Right ventricle myocardium inferior (tissue), 1 donor: ENCODE data around the gene VEPH1. TPM values are rescaled to one million over a fixed set of nuclear protein-coding genes. Genes with fewer than 3 reads are reported as not detected.

Experiments
- ATAC-seq: fragments of 200-7000 bp; cut with Tn5 transposase; one replicate; pipeline ENCODE4 v1.9.1; 2020; ENCODE audit warnings: mild to moderate bottlenecking, moderate library complexity
- DNase-seq: peaks from one replicate; pipeline ENCODE4 v3.0.0; 2021; ENCODE audit errors: missing footprints
- intact Hi-C: fragments of 100-400 bp; cut with DNase I; formaldehyde crosslinking; loops from one replicate; pipeline ENCODE4 v1.11.0; 2022
- total RNA-seq: library from RNA; stranded (reverse); fragmentation: NEBNext Ultra II Directional; extraction: Animal tissue kit (Norgen Biotek cat#: 25700); gene quantifications from one replicate; pipeline ENCODE4 v1.2.1, GENCODE V29; 2021
- donor health status: DM: no; HTN: yes; CAD: no; lungs with severe emphysema.

VEPH1 gene
- total RNA-seq, 1 donor from 2014 or later = 0.41 TPM

DNA sequence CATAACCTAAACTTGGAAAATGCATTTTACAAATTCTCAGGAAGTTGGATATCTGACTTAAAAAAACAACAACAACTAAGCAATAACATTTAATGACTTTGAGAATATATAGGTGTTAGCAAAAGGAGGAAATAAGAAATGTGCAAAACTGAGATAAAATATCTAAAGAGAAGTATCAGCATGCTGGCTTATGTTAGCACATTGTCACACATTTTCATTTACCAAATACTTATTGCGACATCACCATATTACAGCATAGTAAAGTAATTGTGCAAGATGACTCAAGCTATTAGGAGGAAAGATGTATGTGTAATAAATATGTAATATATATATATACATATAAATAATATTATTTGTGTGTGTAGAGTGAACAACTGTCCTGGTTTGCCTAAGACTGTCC is 57.4 kb downstream of the VEPH1 start:
- no peak for DNase-seq
- no peak for ATAC-seq
- intact Hi-C loops = no loop called here

DNA sequence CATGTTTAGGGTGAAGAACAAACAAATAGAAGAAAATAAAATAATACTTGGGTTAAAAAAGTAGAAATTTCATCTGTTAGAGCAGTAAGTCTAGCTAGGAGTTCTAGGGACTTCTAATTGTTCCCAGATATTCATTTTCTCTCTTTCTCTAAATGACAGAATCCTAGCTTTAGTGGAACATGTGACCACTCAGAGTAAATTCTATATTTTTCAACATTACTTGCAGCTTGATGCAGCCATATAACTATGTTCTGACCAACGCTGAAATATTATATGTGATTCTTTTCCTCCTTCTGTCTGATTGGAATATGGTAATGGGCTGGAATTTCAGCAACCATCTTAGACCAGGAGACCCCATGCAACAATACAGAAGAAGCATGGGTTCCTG is 58.4 kb downstream of the VEPH1 start:
- ATAC-seq (no peak), DNase-seq (no peak)
- intact Hi-C loops = no loop called here

DNA sequence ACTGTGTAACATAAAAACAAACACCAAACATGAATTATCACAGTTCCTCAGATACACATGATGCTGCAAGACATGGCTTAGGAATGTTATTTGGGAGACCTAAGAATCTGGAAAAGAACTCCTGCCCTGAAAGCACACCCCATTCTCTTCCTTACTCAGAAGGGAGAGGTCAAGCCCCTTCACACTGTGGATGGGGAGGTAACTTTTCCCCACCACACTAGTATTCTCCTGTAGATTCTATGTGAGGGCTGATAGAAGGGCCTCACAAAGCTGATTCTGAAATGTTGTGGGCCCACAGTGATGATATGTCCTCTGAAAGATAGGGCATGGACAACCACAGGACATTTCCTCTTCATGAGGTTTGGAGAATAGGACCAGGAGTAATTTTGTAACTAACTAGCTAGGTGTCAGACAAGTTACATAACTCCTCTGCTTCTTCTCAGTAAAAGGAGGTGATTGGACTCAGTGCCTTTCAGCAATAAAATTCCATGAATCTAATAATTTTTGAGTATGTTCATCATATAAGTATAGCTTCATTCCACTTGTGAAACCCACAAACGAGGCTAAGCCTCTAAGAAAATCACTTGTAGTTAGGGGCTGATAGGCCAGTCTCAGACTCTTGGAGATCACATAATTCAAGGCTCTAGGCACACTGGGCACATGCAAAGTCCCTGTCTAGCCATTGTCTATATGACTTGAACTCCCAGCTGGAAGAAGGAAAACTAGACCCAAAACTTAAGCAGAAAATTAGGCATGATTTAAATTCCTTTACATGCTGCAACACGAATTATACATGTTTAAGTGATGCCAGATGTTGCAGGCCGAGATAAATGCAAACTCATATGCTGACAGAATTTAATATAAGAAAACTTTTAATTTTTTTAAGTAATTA is 59.1 kb downstream of the VEPH1 start:
- no peak for DNase-seq
- ATAC-seq = no peak
- intact Hi-C loops = no loop called here

DNA sequence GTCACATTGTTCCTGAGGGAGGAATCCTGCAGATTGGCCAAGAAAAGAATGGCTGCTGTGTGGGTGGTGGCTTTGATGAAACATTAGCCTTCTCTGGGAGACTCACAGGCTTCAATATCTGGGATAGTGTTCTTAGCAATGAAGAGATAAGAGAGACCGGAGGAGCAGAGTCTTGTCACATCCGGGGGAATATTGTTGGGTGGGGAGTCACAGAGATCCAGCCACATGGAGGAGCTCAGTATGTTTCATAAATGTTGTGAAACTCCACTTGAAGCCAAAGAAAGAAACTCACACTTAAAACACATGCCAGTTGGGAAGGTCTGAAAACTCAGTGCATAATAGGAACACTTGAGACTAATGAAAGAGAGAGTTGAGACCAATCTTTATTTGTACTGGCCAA is 60.5 kb downstream of the VEPH1 start:
- DNase-seq (no peak), ATAC-seq (peak; percentile 93)

DNA sequence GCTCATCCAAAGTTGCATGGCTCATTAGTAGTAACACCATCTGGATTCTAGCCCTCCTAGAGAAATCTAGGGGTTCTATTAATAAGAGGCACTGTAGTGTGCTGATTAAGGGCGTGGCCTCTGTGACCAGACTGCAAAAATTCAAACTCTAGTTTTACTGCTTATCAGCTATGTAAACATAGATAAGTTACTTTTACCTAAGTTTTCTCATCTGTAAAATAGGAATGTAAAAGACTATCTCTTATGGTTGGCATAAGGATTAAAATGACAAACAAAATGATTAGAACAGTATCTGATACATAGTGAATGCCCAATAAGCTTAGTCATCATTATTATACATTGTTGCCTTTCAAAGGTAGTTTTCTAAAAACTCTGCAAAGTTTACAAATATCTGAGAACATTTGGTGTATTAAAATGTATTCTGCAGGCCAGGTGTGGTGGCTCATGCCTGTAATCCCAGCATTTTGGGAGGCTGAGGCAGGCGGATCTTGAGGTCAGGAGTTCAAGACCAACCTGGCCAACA is 62.1 kb downstream of the VEPH1 start:
- intact Hi-C loops = no loop called here

More for the DNA sequence above, 60.5 kb downstream of the VEPH1 start:
- intact Hi-C loops = no loop called here

DNA sequence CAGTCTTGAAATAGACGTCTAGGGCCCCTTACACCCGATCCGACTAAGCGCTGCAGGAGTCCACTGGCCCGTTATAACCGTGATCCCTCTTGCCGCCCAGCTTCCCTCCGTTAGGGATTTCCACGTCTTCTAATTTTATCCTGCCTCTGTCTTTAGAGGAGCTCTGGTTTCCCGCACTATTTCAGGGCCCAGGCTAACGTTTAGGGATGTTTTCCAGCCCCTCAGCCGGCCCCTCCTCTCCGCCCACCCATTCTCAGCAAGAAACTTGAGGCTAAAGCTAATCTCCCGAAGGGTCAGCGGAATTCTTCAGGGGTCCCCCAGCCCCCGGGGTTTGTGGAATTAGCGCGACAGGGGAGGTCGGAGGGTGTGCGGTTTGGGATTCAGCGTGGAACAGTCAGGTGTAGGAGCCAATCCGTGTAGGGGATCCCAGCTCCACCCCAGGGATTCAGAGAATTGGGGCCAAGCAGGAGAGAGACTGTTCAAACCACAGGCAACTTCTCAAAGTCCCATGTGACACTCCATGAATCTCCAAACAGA is 65.0 kb downstream of the VEPH1 start:
- DNase-seq = no peak
- no peak for ATAC-seq
- intact Hi-C loops = no loop called here

More for the DNA sequence above, 62.1 kb downstream of the VEPH1 start:
- DNase-seq (no peak), ATAC-seq (no peak)

DNA sequence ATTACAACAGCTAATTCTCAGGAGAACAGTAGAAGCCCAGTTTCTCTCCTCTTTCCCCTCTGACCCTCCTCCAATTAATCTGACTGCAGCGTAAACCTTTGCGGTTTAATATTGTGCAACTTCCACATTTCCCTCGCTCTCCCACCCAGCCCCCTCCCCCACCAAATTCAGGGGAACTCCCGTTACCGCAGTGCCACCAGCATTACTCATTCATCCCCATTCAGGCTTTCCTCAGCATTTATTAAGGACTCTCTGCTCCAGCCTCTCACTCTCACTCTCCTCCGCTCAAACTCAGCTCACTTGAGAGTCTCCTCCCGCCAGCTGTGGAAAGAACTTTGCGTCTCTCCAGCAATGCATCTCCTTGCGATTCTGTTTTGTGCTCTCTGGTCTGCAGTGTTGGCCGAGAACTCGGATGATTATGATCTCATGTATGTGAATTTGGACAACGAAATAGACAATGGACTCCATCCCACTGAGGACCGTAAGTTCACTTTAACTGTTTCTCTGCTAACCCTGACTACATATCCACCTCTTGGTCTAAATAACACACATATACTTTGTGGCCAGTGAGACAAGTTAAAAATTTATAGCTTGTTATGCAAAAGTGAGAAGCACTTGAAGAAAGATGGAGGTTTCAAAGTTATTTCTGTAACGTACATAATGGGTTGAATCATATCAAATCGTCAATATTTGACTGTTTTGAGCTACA is 66.5 kb downstream of the VEPH1 start, which contains the start of gene PTX3:
PTX3 (plus strand) TSS at position 268 of the 709 bp plus-strand sequence; CDS start at position 352, 84 bp downstream.
- DNase-seq = peak; percentile 66
- intact Hi-C loops = no loop called here
- ATAC-seq = peak; percentile 56

DNA sequence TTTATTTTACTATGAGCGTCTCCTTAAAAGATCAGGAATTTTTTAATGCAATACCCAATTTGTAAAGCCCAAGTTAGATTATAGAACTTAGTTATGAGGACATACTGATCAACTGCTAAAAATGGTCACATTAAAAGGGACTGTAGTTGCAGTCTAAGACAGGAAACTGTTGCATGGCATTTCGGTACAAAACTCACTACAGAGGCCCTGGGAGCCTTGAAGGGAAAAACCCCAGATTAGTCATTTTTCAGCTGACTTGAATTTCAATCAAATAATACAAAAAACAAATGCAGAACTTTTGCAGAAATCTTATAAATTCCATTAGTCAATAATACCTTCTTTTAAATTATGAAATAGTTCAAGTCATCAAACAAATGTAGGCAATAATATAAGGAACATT is 73.5 kb downstream of the VEPH1 start:
- ATAC-seq (no peak), DNase-seq (no peak)
- intact Hi-C loops = no loop called here

DNA sequence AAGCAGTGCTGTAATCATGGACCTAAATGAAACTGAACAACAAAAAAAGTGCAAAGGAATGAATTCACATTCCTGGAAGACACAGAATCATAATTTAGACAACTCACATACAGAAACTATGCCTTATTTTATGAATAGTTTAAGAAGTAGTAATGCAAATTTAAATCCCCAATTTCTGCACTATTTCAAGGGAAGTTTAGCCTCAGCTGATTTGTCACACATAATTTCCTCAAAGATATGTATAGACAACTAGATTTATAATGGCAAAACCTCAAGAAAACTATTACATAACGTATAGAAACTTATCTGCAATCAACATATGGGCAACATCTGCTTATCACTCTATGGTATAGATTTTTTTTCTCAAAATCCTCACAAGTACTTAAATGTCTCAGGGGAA is 74.4 kb downstream of the VEPH1 start:
- intact Hi-C loops = no loop called here
- ATAC-seq (no peak), DNase-seq (no peak)

DNA sequence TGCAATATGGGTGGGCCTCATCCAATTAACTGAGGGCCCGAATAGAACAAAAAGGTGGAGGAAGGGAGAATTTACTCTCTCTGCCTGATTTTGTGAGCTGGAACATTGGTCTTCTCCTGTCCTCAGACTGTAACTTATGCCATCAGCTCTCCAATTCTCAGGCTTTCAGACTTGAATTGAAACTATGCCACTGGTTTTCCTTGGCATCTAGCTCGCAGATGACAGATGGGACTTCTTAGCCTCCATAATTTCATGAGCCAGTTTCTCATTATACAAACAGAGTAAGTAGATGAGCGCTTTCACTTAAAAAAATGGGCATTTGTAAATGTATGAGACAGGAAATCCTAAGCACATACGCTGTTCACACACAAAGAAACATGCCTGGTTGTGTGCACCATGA is 75.3 kb downstream of the VEPH1 start:
- intact Hi-C loops = no loop called here
- no peak for ATAC-seq
- DNase-seq = no peak

DNA sequence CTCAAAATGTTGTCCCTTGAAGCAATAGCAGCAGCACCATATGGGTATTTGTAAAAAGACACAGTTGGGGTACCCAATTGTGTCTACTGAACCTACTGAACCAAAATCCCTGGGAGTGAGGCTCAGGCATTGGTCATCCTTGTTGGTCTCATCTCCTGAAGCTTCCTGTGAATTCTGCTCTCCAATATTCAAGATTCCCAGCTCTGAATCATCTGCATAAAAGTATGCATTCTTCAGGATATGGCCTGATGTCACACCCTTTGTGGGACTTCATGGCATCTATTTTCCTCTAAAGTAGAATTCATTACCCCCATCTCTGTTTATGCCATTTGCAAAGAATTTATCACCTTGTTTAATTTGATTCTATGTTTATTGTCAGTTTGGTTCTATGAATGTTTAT is 79.9 kb downstream of the VEPH1 start:
- ATAC-seq (no peak), DNase-seq (no peak)
- intact Hi-C loops = no loop called here

DNA sequence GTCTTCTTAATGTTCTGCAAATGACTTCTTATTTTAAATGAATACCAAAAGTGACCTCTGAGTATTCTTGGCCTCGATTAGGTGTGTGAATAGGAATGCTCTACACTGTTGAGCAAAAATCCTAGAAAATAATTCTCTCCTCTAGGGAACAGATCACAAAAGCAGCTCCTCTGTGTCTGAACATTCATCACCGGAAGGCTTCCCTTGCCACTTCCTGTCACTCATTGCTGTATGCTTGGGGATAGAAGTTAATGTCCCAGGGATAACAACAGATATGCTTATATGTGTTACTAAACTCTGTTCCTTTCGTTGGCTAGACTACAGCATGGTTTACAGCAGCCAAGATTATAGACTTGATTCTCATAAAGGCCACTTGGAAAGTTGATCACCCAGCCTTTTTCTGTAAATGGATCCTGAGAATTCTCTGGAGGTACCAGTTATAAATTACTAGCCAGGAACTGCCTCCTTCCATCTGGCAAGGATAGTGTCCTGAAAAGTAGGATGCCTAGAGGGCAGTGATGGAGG is 82.5 kb downstream of the VEPH1 start:
- intact Hi-C loops = no loop called here
- no peak for DNase-seq
- no peak for ATAC-seq

DNA sequence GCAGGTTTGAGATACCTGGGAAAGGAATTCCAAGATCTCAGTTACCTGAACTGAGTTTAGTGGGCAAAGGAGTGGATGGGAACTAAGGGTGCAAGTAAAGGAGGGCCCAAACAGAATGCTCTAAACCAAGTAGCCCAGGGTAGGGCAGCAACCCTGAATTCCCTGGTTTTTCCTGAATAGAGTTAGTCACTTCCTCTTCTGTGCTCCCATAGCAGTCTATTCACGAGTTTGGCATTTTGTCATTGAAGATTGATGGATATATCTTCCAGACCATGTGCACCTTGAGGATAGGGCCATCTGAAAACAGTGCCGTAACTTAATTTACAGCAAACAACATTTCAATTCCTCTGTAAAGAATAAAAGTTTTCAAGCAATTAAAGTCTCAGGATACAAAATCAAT is 85.1 kb downstream of the VEPH1 start:
- ATAC-seq = no peak
- intact Hi-C loops = no loop called here
- DNase-seq = no peak

DNA sequence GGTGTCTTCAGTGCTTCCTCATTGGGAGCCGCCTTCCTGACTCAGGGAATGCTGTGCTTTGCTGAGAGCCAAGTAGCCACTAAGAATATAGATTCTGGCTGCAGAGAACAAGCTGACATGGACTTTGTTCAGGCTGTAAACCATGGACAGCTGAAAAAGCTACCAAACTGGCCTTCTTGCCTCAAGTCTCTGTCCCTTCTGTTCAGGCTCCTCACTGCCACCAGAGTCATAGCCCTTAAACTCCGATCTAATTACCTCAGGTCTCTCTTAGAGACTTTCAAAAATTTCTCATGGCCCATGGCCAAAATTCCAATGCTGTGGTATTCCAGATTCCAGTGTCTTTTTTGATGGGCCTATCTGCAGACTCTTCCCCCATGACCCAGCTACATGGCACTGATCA is 86.0 kb downstream of the VEPH1 start:
- ATAC-seq (no peak), DNase-seq (no peak)
- intact Hi-C loops = no loop called here

DNA sequence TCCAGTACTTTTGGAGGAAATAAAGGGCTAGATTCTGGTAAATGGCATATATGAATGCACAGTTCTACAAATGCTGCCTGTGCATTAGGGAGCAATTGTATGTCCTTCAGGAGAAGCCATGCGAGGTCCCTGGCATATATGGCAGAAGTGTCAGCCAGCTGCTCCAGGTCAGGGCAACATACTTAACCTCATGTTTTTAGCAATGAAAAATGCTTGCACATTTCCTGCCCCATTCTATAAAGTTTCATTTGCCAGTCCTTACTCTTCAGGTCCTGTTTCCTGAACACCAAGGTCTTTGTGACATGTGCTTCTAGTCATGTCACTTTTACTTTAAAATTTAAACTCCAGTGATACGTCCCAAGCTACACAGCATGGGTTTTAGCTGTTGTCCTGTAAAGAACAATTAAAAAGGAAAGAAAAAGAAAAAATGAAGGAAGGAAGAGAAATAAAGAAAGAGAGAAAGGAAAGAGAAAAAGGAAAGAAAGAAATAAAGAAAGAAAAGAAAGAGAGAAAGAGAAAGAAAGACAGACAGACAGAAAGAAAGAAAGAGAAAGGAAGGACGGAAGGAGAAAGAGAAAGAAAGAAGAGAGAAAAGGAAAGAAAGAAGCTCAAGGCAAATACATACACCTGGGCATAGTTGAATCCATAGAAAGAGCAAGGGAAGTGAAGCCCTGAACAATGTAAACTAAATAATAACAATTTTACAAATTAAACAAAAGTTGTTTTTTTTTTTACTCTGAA is 86.7 kb downstream of the VEPH1 start:
- no peak for DNase-seq
- no peak for ATAC-seq
- intact Hi-C loops = no loop called here

DNA sequence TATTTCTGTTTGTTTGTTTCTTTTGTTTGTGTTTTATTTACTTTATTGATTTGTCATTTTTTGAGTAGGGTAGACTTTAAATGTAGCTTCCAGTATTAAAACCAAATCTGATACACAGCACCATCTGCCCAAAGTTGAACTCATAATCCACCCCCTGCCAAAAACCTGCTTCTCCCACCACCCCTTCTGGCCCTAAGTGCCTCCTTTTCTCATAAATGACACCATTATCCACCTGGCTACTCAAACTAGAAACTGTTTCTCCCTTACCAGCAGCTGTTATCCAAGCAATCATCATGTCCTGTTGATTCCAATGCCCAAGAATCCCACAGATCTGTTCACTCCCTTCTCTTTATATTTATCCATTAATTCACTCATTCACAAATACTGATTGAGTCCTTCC is 88.4 kb downstream of the VEPH1 start:
- intact Hi-C loops = no loop called here
- DNase-seq (no peak), ATAC-seq (no peak)

DNA sequence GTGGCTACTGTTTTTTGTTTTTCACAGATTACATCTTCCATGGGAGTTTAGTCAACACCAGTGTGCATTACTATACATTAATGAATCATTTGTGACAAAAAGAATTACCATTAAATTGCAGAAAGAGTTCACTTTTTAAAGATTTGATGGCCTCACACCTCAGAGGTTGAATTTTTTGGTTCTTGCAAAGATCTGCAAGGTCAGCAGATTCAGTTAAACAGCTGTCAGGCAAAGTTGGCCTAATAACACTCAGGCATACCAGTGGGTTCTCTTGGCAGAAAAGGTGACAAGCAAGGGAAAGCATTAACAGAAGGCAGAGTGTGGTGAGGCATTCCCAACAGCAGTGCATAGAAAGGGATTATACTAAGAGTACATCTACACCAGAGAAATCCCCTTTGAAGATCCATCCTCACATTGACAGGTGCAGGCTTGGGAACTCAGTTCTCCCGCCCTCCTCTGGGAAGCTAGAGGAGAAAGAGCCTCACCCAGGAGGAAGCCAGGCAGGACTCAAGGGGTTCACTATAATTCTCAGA is 90.8 kb downstream of the VEPH1 start:
- DNase-seq = no peak
- ATAC-seq = no peak
- intact Hi-C loops = no loop called here

DNA sequence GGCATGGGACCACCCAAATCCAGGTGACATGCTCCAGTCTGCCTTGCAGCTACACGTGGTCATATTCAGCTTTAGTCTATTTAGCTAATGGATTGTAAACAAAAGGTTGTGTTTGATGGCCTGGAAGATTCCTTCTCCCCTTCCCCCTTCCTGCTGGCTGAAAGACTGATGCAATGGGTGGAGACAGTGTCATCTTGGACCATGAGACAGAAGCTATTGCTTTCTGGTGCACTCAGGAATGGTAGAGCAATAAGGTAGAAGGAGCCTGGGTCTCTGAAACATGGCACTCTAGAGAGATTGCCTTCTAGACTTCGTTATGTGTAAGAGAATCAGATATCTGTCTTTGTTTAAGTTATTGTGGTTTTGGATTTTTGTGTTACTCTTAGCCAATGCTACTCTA is 92.3 kb downstream of the VEPH1 start:
- intact Hi-C loops = no loop called here
- DNase-seq = no peak
- ATAC-seq = no peak

DNA sequence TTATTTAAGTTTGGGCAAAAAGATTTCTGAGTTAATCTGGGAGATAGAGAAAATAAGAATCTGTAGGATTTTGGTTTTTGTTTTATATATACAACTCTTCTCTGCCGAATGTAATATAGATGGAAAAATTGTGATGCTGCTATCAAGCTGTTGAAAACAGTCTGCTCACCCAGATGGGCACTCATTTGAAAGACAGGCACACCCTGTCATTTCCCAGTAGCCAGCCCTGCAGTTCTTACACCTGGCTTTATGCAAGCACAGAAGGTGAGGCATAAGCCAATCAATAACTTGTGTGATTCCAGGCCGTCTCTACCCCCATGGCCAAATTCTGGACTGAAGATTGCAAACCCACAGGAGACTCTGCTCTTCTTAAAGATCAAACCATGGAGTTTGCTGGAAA is 93.7 kb downstream of the VEPH1 start:
- intact Hi-C loops = no loop called here
- ATAC-seq (no peak), DNase-seq (no peak)
